CD14-positive monocyte (primary cell): Measurements from ENCODE around the gene DPYD. TPM values are rescaled to one million over a fixed set of nuclear protein-coding genes. Genes with fewer than 3 reads are reported as not detected.

ENCODE experiments used
- DNase-seq, 3 donors: peaks; one replicate each; pipeline ENCODE4 v3.0.0-alpha.2; 2011 to 2022
- H2AFZ ChIP-seq: 2 replicates; pipeline ENCODE4 v1.6.0; 2012; ENCODE audit warnings: mild to moderate bottlenecking, low read depth, low read length, inconsistent platforms; ENCODE audit not compliant: insufficient read depth, poor library complexity, severe bottlenecking
- H3K27ac ChIP-seq, 2 donors: 1 replicate in 1 of 2; 2 replicates in 1 of 2; pipeline ENCODE4 v1.5.1; 2012 to 2013; ENCODE audit warnings: low read length in 2 of 2, control low read depth in 1 of 2, inconsistent platforms in 1 of 2, low read depth in 1 of 2, mild to moderate bottlenecking in 1 of 2
- H3K27me3 ChIP-seq, 2 donors: one replicate each; pipeline versions ENCODE4 v1.6.0 to v1.6.1; 2011 to 2013; ENCODE audit warnings: low read length in 2 of 2; ENCODE audit not compliant: control insufficient read depth in 2 of 2, insufficient read depth in 2 of 2
- H3K36me3 ChIP-seq, 2 donors: replicated peaks in 1 of 2; 1 replicate in 1 of 2; 2 replicates in 1 of 2; pipeline versions ENCODE4 v1.5.1 to v1.6.1; 2012 to 2013; ENCODE audit warnings: low read length in 2 of 2, control low read depth in 1 of 2, inconsistent platforms in 1 of 2, mild to moderate bottlenecking in 1 of 2; ENCODE audit not compliant: insufficient read depth in 2 of 2, control insufficient read depth in 1 of 2
- H3K4me1 ChIP-seq, 2 donors: 1 replicate in 1 of 2; 2 replicates in 1 of 2; pipeline versions ENCODE4 v1.5.1 to v1.6.1; 2012 to 2013; ENCODE audit warnings: low read length in 2 of 2, control low read depth in 1 of 2, inconsistent platforms in 1 of 2, mild to moderate bottlenecking in 1 of 2, moderate library complexity in 1 of 2; ENCODE audit not compliant: insufficient read depth in 2 of 2, control insufficient read depth in 1 of 2
- H3K4me2 ChIP-seq: replicated peaks from 2 replicates; pipeline ENCODE3; 2012; ENCODE audit warnings: low read length, moderate library complexity, mild to moderate bottlenecking; ENCODE audit not compliant: poor library complexity, severe bottlenecking; ENCODE audit errors: extremely low read depth
- H3K4me3 ChIP-seq, 3 experiments: fragments of 200-600 bp in 1 of 3; sonication (generic) in 1 of 3; replicated peaks in 1 of 3; 1 replicate in 2 of 3; 2 replicates in 1 of 3; pipeline ENCODE4 v1.5.1; 2011 to 2013; ENCODE audit warnings: low read length in 3 of 3, mild to moderate bottlenecking in 3 of 3, control low read depth in 2 of 3, low read depth in 2 of 3, inconsistent platforms in 1 of 3, moderate library complexity in 1 of 3
- H3K79me2 ChIP-seq: 2 replicates; pipeline ENCODE4 v1.6.0; 2012; ENCODE audit warnings: mild to moderate bottlenecking, control low read depth, inconsistent platforms, low read length, moderate library complexity; ENCODE audit not compliant: insufficient read depth
- H3K9ac ChIP-seq: 2 replicates; pipeline ENCODE4 v1.6.0; 2017; ENCODE audit warnings: low read length, mild to moderate bottlenecking; ENCODE audit not compliant: insufficient read depth, poor library complexity, severe bottlenecking
- H3K9me3 ChIP-seq, 2 donors: replicated peaks in 1 of 2; 1 replicate in 1 of 2; 2 replicates in 1 of 2; pipeline versions ENCODE4 v1.5.1 to v1.6.1; 2012 to 2013; ENCODE audit warnings: low read length in 2 of 2, control low read depth in 1 of 2; ENCODE audit not compliant: control insufficient read depth in 1 of 2, insufficient read depth in 1 of 2
- H4K20me1 ChIP-seq: 2 replicates; pipeline ENCODE4 v1.6.0; 2012; ENCODE audit warnings: mild to moderate bottlenecking, low read length, control low read depth, moderate library complexity; ENCODE audit not compliant: insufficient read depth
- H3K27ac Mint-ChIP-seq, 7 donors: one replicate each; pipeline ENCODE4 v1.8.0; 2020; ENCODE audit warnings: mild to moderate bottlenecking in 7 of 7, mixed read lengths in 7 of 7, moderate library complexity in 6 of 7, inconsistent platforms in 2 of 7
- H3K27me3 Mint-ChIP-seq, 3 donors: one replicate each; pipeline ENCODE4 v1.8.0; 2021 to 2022; ENCODE audit warnings: low read depth in 3 of 3, mild to moderate bottlenecking in 3 of 3, mixed read lengths in 3 of 3, moderate library complexity in 3 of 3, inconsistent platforms in 1 of 3
- H3K36me3 Mint-ChIP-seq, 2 donors: one replicate each; pipeline ENCODE4 v1.8.0; 2020; ENCODE audit warnings: mixed read lengths in 2 of 2, inconsistent platforms in 1 of 2, mild to moderate bottlenecking in 1 of 2
- H3K4me1 Mint-ChIP-seq: one replicate; pipeline ENCODE4 v1.8.0; 2020; ENCODE audit warnings: mild to moderate bottlenecking, mixed read lengths
- H3K4me3 Mint-ChIP-seq, 2 donors: one replicate each; pipeline ENCODE4 v1.8.0; 2020; ENCODE audit warnings: mild to moderate bottlenecking in 2 of 2, mixed read lengths in 2 of 2, moderate library complexity in 1 of 2
- H3K9me3 Mint-ChIP-seq, 7 donors: one replicate each; pipeline ENCODE4 v1.8.0; 2020 to 2022; ENCODE audit warnings: mixed read lengths in 7 of 7, mild to moderate bottlenecking in 6 of 7, moderate library complexity in 6 of 7, inconsistent platforms in 2 of 7
- CTCF ChIP-seq: fragments of 200-600 bp; IDR thresholded peaks from one replicate; pipeline ENCODE4 v1.8.0; 2022; ENCODE audit warnings: antibody characterized with exemption, mild to moderate bottlenecking
- WGBS: methylation state at CpG from one replicate; pipeline ENCODE4 v1.1.5; 2013; ENCODE audit warnings: missing lambda C conversion rate; ENCODE audit not compliant: insufficient coverage; 5-methylcytosine and 5-hydroxymethylcytosine counted together
- intact Hi-C, 2 donors: fragments of 100-400 bp; cut with micrococcal nuclease; formaldehyde crosslinking; loops; one replicate each; pipeline versions ENCODE4 v1.15.0 to v1.15.1; 2023
- polyA plus RNA-seq, 3 donors: library from polyadenylated mRNA; depleted of rRNA in 1 of 3; unstranded in 2 of 3; stranded (reverse) in 1 of 3; fragments of 300-500 nt in 2 of 3; fragments of >200 nt in 1 of 3; fragmentation: Illumina TruSeq in 2 of 3; gene quantifications; 1 replicate in 2 of 3; 2 replicates in 1 of 3; pipeline ENCODE4 v1.2.3, GENCODE V29; 2012 to 2021

Gene DPYD
- polyA plus RNA-seq, 3 donors = 87.6 to 171 (median 144) TPM

- Mint-ChIP-seq H3K27me3 (no peaks in the 10 kb centered on the region), H3K4me3 (no peak overlapping the region), H3K27ac (peak overlapping the region in 1 of 7 donors; percentile 22), H3K9me3 (no peaks in the 10 kb centered on the region), H3K4me1 (no peaks in the 10 kb centered on the region), H3K36me3 (peaks cover 57 to 61% of the 10 kb centered on the region in 2 donors)
- H3K4me2 ChIP-seq = no peak overlapping the region
- no peak overlapping the region for H2AFZ ChIP-seq
- intact Hi-C loops = no loop called here
- no peak for TF ChIP-seq CTCF
- H3K36me3 ChIP-seq = peaks cover 56 to 94% of the 10 kb centered on the region in 2 donors
- no peak overlapping the region for H3K4me3 ChIP-seq
- H3K9me3 ChIP-seq = no peaks in the 10 kb centered on the region
- H3K4me1 ChIP-seq = no peaks in the 10 kb centered on the region
- WGBS = no CpG with 5 or more reads among the region's 1 CpG
- no peak for DNase-seq
- no peak overlapping the region for H3K9ac ChIP-seq
- H3K79me2 ChIP-seq = no peaks in the 10 kb centered on the region
- H4K20me1 ChIP-seq = peaks cover 42% of the 10 kb centered on the region
- H3K27ac ChIP-seq = no peak overlapping the region
- no peaks in the 10 kb centered on the region for H3K27me3 ChIP-seq
Observed at GRCh38 chr1:97571760-97572159, 349.1 kb downstream of the DPYD start.

GRCh38 chr1:97570691-97571090 lies 350.1 kb downstream of the DPYD start:
- Histone ChIP-seq H3K36me3 (peaks cover 56 to 95% of the 10 kb centered on the region in 2 donors), H3K4me1 (no peaks in the 10 kb centered on the region), H3K9ac (no peak overlapping the region), H2AFZ (no peak overlapping the region), H3K27me3 (no peaks in the 10 kb centered on the region), H3K4me2 (no peak overlapping the region), H3K79me2 (no peaks in the 10 kb centered on the region), H4K20me1 (peaks cover 52% of the 10 kb centered on the region), H3K9me3 (no peaks in the 10 kb centered on the region), H3K27ac (no peak overlapping the region), H3K4me3 (no peak overlapping the region)
- intact Hi-C loops = no loop called here
- no peak overlapping the region for H3K4me3 Mint-ChIP-seq
- H3K27ac Mint-ChIP-seq = no peak overlapping the region
- H3K9me3 Mint-ChIP-seq = no peaks in the 10 kb centered on the region
- 95% methylated on average over 2 of the region's 3 CpGs for WGBS
- no peaks in the 10 kb centered on the region for H3K27me3 Mint-ChIP-seq
- DNase-seq = no peak
- TF ChIP-seq CTCF = no peak
- peaks cover 60 to 69% of the 10 kb centered on the region in 2 donors for H3K36me3 Mint-ChIP-seq
- no peaks in the 10 kb centered on the region for H3K4me1 Mint-ChIP-seq
